Activated CD4-positive, alpha-beta T cell treated with anti-CD3 and anti-CD28 coated beads, Interleukin-2, amount 50 U/mL, for 1 hour (primary cell): ENCODE data around the gene UGT2A1.
"Not testable (repeated sequence)": the region's sequence is repeated elsewhere in the genome, so short reads cannot be mapped to it uniquely, and the experiment has no call there.

ENCODE experiments used
- DNase-seq: peaks from one replicate; pipeline ENCODE4 v3.0.0-alpha.2; 2020

Gene UGT2A1

GRCh38 chr4:69653147-69653546, at the start of gene UGT2A1:
TSS of gene UGT2A1 (minus strand) at chr4:69653247. CDS start at chr4:69647644, 5,603 bp downstream.
- no peak for DNase-seq

DNA sequence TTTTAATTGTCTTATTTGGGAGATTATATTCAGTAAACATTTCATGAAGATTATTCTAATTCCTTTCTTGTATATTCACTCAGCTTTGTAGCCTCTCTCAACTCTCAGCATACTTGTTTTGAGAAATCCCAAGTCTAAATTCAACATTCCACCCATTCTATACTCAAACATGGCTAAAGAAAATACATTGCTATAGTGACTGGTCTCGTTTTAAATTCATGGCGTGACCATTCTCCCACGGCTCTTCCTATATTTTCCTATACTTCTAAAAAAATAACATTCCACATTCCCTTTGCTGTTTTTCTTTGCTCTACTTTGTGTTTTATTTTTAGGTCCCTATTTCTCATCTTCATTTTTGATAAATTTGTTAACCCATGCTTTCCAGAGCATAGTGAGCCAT, 49.2 kb upstream of the UGT2A1 start:
- DNase-seq, result no peak

GRCh38 chr4:69701696-69702095, 48.6 kb upstream of the UGT2A1 start:
- DNase-seq, result no peak

- no peak for DNase-seq
Observed at GRCh38 chr4:69697536-69698242, 44.6 kb upstream of the UGT2A1 start.

DNA sequence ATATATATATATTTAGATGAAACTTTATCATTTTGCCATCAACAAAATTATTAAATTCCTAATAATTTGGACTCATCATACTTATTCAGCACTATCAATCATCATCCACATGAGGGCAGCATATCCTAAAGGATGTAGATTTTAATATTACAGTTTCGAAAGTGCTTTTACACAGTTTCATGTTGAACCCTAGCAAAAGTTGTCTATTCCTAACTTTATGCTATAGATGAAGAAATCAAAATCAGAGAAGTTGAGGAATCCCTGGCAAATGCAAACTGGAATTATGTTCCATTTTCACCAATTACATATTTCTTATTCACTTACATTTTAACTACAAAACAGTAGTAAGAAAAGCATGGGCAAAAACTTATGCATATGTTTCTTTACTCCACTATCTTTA, 36.6 kb upstream of the UGT2A1 start:
- DNase-seq, result no peak

DNA sequence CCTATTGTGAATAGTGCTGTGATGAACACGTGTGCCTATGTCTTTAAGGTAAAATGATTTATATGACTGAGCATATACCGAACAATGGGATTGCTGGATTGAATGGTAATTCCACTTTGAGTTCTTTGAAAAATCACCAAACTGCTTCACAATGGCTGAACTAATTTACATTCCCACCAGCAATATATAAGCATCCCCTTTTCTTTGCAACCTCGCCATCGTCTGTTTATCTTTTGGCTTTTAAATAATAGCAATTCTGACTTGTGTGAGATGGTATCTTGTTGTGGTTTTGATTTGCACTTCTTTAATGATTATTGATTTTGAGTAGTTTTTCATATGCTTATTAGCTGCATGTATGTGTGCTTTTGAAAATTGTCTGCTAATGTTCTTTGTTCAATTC, 31.8 kb upstream of the UGT2A1 start:
- DNase-seq, result no peak

DNA sequence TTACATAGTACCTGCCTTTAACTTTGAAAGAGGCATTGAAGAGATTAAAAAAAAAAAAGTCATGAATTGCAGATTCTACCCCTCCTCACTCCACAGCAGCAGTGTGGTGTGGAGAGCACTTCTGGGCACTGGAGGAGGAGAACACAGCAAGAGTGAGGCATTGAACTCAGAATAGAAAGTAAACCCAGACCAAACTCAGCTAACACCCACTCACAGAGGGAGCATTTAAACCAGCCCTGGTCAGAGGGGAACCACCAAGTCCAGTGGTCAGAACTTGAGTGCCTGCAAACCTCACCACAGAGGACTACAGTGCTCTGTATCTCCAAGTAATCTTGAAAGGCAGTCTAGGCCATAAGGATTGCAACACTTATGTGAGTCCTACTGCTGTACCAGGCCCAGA, 15.6 kb upstream of the UGT2A1 start:
- no peak for DNase-seq

- not testable (repeated sequence) for DNase-seq
Observed at GRCh38 chr4:69664009-69664408, 11.0 kb upstream of the UGT2A1 start.

DNA sequence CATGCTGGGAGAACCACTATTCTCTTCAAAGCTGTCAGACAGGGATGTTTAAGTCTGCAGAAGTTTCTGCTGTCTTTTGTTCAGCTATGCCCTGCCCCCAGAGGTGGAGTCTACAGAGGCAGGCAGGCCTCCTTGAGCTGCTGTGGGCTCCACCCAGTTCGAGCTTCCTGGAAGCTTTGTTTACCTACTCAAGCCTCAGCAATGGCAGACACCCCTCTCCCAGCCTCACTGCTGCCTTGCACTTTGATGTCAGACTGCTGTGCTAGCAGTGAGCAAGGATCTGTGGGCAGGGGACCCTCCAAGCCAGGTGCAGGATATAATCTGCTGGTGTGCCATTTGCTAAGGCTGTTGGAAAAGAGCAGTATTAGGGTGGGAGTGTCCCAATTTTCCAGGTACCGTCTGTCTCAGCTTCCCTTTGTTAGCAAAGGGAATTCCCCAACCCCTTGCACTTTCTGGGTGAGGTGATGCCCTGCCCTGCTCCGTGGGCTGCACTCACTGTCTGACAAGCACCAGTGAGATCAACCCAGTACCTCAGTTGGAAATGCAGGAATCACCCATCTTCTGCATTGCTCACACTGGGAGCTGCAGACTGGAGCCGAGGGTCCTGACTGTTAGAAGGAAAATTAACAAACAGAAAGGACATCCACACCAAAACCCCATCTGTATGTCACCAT, 8.2 kb upstream of the UGT2A1 start:
- peak; percentile 15 for DNase-seq

- DNase-seq, result no peak
Observed at GRCh38 chr4:69658133-69658532, 5.1 kb upstream of the UGT2A1 start.

DNA sequence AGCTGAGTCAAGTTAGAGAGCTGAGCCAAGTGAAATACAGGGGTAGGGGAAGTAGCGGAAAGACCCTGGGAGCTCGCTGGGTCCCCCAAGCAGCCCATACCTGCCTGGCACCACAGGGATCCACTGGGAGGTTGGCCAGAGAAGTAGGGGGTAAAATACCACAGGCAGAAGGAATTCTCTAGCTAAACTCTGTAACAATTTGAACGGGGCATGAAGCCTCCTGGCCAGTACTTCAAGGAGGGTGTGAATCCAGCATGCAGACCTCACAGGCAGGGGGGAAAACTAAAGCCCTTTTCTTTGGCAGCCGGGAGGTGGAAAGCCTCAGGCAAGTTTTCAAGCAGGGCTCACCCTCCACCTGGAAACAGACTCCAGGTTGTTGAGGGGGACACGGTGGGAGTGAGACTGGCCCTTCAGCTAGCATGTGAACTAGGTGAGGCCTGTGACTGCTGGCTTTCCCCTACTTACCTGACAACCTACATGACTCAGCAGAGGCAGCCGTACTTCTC, 3.7 kb upstream of the UGT2A1 start:
- DNase-seq, result no peak

DNA sequence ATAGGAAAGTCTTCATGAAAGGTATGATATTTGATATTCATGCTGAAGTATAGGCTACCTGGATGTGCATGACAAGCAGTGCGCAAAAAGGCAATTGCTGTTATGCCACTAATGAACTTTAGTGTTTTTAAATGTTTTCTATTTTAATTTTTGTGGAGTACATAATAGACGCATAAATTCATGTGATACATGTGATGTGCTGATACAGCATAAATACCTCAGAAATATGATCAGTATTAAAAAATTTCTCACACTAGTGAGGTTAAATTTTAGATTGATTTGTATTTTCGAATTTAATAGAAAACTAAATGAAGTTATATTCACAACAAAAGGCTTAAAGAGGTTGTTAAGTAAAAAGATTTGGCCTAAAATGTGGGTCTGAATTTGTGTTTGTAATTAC, 2.2 kb downstream of the UGT2A1 start:
- DNase-seq, result no peak

- no peak for DNase-seq
Observed at GRCh38 chr4:69649629-69650028, 3.4 kb downstream of the UGT2A1 start.

- DNase-seq, result no peak
Observed at GRCh38 chr4:69649207-69649606, 3.8 kb downstream of the UGT2A1 start.

DNA sequence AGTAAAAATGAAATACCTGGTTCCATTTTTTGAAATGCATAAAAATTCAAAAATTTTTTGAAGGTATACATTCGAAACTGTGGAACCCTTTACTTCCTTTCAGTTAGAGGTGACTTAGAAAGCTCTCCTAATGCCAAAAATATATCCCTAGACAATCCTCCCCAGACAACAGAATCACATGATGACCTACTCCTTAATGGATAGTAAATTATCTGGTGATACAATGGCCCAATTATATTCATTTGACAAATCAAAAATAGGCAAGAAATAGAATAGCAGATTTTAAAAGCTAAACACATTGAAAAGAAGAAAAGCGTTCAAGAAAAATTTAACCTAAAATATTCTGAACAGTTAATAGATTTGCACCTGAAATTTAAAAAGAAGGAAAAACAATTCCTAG, 10.1 kb downstream of the UGT2A1 start:
- DNase-seq, result no peak

GRCh38 chr4:69640289-69640688, 12.8 kb downstream of the UGT2A1 start:
- DNase-seq, result no peak

DNA sequence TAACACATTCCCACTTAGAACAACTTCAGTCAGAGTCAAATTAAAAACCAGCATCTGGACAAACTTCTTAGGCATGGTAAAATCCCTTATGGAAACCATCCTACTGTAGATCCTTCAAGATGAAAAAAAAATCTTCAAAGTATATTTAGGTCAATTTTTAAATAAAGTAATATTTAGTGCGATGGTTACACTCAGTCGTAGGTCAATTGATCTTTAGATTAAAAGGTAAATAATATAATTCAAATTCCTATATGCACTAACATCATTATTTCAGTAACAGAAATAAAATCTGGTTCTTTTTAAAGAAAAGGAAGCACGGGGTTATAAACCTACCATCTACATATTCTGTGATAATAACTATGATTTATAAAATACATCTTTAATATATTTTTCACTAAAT, 13.5 kb downstream of the UGT2A1 start, which contains the start of gene UGT2A2:
Gene UGT2A2 (minus strand): TSS at position 101 of the 400 bp plus-strand sequence. CDS start 2 bp downstream, at position 99.
- no peak for DNase-seq

GRCh38 chr4:69617083-69617694, 35.9 kb downstream of the UGT2A1 start:
- no peak for DNase-seq

DNA sequence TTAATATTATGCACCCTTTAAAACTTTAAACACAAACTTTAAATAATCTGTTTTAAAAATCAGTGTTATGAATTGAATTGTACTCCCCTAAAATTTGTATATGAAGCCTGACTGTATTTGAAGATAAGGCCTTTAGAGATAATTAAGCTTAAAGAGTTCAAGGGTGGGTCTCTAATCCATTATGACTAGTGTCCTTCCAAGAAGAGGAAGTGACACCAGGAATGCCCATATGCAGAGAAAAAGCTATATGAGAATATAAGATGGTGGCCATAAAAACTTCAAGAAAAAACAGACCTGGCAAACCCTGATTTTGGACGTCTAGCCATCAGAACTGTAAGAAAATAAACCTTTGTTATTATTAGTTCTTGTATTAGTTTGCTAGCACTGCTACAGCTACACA, 42.6 kb downstream of the UGT2A1 start:
- DNase-seq, result no peak

DNA sequence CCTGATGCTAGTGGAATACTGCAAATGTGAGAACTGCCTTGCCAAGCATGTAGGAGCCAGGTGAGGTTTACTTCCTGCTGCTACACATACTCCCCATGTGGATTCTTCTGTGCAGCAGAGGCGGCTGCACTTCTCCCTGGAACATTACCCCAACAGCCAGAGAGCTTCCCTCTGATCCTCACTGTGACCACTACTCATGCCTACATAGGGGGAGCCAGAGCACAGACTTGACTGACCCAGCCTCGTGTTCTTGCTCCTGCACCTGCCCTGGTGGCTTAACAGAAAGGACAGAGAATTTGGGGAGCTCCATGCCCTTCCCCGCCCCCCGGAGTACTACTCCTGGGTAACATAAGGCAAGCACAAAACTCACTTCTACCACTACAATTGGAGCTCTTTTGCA, 52.0 kb downstream of the UGT2A1 start:
- no peak for DNase-seq

GRCh38 chr4:69600013-69600412, 53.0 kb downstream of the UGT2A1 start:
- no peak for DNase-seq

- no peak for DNase-seq
Observed at GRCh38 chr4:69594382-69594781, 58.7 kb downstream of the UGT2A1 start.

GRCh38 chr4:69591364-69591763, 61.7 kb downstream of the UGT2A1 start:
- no peak for DNase-seq

- no peak for DNase-seq
Observed at GRCh38 chr4:69589884-69590283, 63.2 kb downstream of the UGT2A1 start.
